Measurements from ENCODE around the gene NKPD1. TPM values are rescaled to one million over a fixed set of nuclear protein-coding genes. Genes with fewer than 3 reads are reported as not detected.

The NKPD1 gene
- total RNA-seq, 6 experiments from 2014 or later: 0.06 TPM; not detected in 5

- DNase-seq (no peak), ATAC-seq (no peak)
- H3K27ac ChIP-seq: no peak overlapping the region
- TF ChIP-seq CTCF (IDR thresholded peaks at IDR 0.05) (no peak), POLR2A (IDR thresholded peaks at IDR 0.05) (no peak)
- H3K4me1 ChIP-seq: no peaks in the 10 kb centered on the region
- peaks cover 0 to 13% (median 0%) of the 10 kb centered on the region in 4 donors for H3K36me3 ChIP-seq
- H3K4me3 ChIP-seq: no peak overlapping the region
- H3K27me3 ChIP-seq: no peaks in the 10 kb centered on the region
- intact Hi-C loops (cut with DNase I): no loop called here
- 100% methylated on average over 10 of the region's 54 CpGs for WGBS (ENCODE audit: insufficient coverage, low coverage, low lambda C conversion rate, missing lambda C conversion rate)
- H3K9me3 ChIP-seq: no peaks in the 10 kb centered on the region
Measured at GRCh38 chr19:45145270-45146189, 15.3 kb downstream of the NKPD1 start.

- Histone ChIP-seq H3K27ac (no peak overlapping the region), H3K27me3 (no peaks in the 10 kb centered on the region), H3K9me3 (no peaks in the 10 kb centered on the region), H3K4me3 (no peak overlapping the region), H3K4me1 (no peaks in the 10 kb centered on the region), H3K36me3 (peaks cover 0 to 13% (median 0%) of the 10 kb centered on the region in 4 donors)
- TF ChIP-seq POLR2A (IDR thresholded peaks at IDR 0.05): no peak
- no peak for TF ChIP-seq CTCF (IDR thresholded peaks at IDR 0.05)
- 98% methylated on average over 19 of the region's 53 CpGs for WGBS (ENCODE audit: insufficient coverage, low coverage, low lambda C conversion rate, missing lambda C conversion rate)
- no peak for ATAC-seq
- no peak for DNase-seq
- intact Hi-C loops (cut with DNase I): no loop called here
Measured at GRCh38 chr19:45144431-45145269, 16.1 kb downstream of the NKPD1 start.

GRCh38 chr19:45142726-45143110, 18.1 kb downstream of the NKPD1 start:
- intact Hi-C loops (cut with DNase I): no loop called here
- H3K4me3 ChIP-seq: no peak overlapping the region
- WGBS (ENCODE audit: insufficient coverage, low coverage, low lambda C conversion rate, missing lambda C conversion rate): 90% methylated on average over 5 of the region's 9 CpGs

More at GRCh38 chr19:45142726-45143110, 18.1 kb downstream of the NKPD1 start:
- Histone ChIP-seq H3K27me3 (no peaks in the 10 kb centered on the region), H3K9me3 (no peaks in the 10 kb centered on the region), H3K36me3 (peaks cover 0 to 13% (median 0%) of the 10 kb centered on the region in 4 donors), H3K4me1 (no peaks in the 10 kb centered on the region), H3K27ac (no peak overlapping the region)
- ATAC-seq (no peak), DNase-seq (no peak)
- TF ChIP-seq CTCF (IDR thresholded peaks at IDR 0.05) (no peak), POLR2A (IDR thresholded peaks at IDR 0.05) (no peak)
